ENCODE results near the gene FRMD4A. TPM values are rescaled to one million over a fixed set of nuclear protein-coding genes. Genes with fewer than 3 reads are reported as not detected.
"Not testable (repeated sequence)": the region's sequence is repeated elsewhere in the genome, so short reads cannot be mapped to it uniquely, and the experiment has no call there.

Gene FRMD4A
- total RNA-seq, 1 donor from 2014 or later = 9.6 TPM

DNA sequence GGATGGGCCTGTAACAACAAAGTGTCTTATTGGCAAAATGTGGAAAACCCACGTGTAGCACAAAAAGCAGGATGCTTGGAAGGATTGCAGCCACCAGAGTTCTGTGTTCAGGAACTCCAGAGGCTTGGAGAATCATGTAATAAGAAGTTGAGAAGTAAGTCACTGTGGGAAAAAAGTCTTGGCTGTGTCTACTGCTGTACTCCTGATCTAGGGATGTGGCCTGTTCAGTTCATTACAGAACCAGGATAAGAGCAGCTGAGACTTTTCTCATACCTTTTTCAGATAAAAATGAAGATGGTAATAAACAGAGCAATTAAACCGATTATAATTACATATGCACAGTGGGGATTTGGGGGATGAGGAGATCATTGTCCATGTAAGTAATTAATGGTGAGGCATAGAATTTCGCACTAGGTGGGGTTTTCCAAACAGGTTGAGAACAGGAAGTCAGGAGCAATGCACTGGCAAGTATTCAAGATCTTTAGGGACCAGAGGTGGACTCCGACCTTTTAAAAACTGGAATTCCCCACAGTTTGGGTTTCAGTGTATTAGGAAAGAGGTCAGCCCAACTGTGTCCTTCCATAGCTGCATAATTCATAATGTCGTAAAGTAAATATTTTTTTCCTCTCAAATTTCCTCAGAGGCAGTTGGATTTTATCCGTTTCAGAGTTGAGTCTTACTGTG, 281.7 kb downstream of the FRMD4A start:
- ATAC-seq = no peak

DNA sequence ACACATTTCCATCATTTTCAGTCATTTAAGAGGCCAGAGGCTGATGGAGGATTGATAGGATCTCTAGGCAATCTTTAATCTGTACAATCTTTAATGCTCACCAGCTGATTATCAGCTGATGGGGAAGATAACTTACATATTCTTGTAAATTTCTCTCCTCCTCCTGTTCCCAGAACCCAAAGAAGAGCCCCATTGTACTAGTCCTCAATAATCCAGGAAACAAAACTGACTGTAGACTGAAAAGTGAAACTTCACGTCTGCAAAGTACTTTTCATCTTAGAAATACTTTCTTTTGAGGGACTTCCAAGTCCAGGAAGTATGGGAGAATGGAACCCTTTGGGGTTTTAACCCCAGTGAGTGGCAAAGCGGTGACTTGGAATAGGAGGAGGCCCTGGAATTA, 283.3 kb downstream of the FRMD4A start:
- no peak for ATAC-seq

DNA sequence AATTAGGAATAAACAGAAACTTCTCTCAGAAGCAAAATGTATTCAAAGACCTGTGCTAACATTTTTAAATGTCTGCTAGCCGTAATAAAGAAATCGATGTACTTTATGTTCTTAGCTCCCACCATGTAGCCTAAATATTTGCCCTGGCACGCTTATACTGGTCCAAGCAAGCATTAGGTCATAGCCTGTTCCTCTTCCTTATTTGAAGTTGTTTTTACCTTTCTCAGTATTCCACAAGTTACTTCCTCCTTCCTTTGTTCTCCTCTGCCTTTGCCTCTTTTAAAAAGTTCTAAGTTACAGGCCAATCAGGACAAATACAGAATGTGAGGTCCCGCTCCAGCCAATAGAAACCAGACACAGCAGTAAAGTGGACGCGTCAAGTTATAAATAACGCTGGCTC, 288.7 kb downstream of the FRMD4A start:
- ATAC-seq = not testable (repeated sequence)

DNA sequence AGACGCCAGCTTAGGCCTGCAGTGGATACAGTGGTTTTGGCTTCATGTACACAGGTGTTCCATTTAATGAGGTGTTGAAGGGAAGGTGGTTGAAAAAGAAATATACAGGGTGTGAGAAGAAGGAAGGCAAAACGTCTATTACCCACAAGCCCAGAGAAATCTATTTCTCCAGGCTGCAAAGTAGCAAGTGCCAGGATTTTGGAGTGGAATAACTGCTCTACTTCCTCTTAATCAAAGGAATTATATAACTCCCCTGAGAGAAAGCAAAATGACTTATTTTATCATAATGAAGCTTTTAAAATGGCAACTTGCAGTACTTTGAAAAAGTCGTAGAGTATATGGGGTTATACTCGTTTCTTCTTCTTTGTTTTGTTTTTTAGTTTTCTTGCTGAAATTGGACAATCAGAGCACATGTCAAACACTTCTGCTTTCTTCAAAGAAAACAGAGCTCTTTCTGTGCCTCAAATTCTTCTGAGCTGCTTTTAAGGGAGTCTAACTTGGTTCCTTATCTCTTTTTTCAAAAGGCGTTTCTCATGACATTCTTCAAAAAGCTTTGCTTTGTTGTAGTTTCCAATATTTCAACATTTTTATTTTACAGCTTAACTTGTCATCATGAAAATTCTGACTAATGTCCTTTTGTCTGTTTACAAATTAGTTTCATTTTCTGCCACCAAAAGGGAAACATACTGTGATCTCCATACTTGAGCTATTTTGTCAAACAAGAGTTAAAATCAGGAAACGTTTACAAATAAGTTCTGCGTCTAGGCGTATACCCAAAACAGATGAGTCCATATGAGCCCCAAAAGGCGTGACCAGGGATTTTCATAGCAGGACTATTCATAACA, 289.7 kb downstream of the FRMD4A start:
- no peak for ATAC-seq

DNA sequence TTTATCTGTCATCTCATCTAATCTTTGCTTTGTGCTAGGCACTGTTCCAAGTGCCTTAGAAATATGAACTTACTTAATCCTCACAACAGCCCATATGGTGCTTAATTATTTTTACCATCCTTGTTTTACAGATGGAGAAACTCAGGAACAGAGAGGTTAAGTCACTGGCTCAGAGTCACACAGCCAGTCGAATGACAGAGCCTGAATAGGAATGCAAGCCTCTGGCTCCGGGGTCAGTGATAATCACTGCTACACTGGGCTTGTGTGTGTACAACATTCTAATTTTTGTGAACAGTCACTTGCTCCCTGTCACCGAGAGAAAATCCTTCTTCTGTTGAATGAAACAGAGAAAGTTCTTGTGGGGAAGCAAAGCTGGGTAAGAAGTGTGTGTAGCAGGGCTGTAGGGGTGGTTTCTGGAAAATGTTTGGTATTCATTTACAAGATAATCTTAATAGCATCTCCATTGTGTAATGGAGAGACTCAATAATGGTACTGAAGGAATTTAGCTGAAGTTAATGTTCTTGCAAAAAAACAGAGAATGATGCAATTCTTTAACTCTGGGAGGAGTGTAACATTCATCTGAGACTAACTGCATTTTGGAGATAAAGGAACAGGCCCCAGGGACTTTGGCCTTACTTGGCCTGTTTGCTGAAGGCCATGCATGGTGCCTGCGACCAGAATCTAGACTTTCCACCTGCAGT, 290.6 kb downstream of the FRMD4A start:
- no peak for ATAC-seq

DNA sequence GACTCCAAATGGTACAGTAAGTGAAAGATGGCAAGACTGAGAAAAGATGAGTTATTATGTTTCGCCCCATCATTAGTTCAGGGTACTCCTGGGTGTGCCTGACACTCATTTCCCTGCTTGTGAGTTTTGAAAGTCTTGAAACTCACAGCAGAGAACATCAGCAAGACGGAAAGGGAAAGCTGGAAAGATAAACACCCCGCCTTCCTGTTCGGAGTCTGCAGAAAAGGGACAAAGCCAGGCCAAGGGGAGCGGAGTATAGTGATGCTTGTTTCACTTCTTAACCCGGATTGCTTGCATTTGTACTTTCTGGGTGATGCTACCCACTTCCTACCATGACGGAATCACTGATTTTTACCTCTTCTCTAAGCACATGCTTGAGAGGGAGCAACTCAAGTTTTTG, 294.5 kb downstream of the FRMD4A start:
- no peak for ATAC-seq

DNA sequence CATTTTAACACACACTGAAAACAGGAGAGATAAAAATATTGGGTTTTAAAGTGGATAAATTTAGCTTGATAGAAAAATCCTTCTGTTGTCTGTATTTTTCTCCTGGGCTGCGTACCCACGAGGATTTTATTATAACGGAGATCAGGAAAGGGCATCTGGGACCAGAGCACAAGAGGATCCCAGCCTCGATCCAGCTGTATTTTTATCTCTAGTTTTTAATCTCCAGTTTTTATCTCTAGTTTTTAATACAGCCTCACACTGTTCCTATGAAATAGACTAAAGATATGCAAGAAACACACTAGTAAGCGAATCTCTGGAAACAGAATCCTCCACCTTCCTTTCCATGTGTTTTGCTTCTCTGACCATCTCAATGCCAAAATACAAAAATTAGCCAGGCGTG, 295.2 kb downstream of the FRMD4A start:
- ATAC-seq = no peak

DNA sequence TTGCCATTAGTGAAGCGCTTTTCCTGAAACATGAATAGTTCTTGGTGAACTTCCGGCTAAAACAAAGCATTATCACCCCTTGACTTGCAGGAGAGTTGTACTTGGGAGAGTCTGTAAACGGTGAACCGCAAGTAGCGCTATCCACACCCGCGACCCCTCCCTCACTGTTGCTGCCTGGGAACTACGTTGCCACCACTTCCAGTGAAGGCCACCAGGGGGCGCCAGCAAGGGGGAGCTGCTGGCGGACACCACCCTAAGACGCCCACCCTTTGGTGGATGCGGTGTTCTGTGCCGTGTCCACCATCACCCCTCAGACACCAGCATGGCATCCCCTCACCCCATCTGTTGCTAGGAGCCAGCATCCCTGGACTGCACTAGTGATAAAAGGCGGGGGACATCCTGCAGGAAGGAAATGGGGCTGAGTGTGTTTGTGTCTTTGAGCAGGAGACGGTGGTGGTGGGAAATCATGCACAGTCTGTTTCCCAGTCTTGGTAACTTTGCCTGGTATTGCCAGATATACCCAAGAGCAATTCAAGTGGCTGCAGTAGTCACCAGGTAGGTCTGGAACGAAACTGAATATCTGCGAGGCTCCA, 298.2 kb downstream of the FRMD4A start:
- ATAC-seq = no peak

DNA sequence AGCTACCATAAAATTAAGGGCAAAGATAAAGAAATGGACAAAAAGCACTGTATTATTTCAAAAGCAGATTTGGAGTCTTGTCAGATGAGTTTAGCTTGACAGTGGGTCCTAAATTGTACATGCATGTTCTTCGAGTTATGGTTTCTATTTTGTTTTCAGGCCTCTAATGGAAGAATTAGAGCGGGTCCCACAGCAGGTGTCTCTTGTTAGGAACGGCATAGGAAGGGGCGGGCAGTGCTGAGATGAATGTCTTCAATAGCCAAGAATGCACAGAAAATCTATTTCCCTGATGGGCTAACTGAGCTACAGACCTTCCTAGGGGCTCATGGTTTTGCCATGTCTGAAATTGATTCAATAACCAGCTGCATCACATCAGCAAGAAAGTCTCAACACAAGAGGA, 304.4 kb downstream of the FRMD4A start:
- ATAC-seq = no peak

DNA sequence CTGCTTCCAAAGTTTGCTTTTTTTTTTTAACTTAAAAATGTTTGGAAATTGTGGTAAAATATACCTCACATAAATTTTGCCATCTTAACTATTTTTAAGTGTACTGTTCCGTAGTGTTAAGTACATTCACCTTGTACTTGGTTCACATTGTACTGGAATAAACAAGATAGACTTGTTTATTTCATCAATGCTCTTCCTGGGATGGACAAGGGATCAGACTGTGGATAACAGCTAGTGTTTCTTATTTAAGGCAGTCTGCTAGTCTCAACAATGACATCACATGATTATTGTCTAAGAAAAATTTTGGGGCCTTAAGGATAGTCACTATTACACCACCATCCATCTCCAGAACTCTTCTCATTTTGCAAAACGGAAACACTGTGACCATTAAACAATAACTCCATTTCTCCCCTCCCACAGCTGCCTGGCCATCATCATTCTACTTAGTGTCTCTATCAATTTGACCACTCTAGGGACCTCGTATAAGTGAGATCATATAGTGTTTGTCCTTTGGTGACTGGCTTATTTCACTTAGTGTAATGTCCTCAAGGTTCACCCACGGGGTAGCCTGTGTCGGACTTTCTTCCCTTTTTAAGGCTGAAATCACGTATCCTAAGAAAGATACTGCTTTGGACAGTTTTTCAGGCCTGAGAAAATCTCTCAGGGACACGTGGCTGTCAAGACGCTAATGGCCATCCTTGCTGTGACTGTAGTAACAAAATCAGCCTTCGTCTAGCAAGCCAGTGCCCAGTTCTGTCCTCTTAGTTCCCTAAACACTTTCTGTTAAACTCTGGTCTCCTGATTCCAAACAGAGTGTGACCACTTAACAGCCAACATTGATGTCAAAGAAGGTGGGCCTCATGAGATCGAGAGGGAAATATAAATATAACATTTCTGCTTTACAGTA, 305.2 kb downstream of the FRMD4A start:
- ATAC-seq = no peak

DNA sequence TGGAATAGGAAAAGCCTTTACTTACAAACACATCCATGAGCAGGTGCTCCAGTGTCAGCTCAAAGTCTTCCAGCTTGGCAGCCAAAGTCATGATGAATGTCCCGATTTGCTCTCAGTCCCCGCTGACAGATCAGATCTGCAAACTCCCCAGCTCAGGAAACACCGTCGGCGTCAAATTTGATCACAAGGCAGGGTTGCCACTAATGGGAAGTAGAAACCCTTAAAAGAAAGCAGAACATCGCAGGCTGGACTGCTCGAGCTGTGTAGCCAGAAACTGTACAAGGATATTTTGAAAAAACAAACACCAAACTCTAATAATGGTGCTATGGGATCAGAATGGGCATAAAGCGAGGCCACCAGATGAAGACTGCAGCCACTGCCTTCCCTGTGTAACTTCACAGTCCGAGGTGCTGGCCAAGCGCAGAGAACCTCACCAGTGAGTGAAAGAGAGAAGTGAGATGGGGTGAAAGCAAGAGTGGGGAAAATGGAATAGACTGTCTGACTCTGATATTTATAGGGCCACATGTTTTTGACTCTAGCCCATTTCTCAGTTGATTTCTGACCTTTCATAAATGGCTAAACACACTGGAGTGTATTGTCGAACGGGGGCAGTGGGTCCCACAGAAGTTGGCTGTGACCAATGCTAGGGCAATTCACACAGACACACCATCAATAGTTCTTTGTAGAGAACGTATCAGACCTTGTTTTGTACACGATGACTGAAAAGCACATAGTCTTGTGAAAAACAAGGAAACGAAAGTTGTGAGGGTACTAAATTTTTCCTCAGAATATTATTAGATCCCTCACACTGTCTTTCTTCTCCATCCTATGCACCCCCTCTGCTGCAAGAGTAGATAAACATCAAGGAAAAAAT, 306.2 kb downstream of the FRMD4A start:
- ATAC-seq = no peak

DNA sequence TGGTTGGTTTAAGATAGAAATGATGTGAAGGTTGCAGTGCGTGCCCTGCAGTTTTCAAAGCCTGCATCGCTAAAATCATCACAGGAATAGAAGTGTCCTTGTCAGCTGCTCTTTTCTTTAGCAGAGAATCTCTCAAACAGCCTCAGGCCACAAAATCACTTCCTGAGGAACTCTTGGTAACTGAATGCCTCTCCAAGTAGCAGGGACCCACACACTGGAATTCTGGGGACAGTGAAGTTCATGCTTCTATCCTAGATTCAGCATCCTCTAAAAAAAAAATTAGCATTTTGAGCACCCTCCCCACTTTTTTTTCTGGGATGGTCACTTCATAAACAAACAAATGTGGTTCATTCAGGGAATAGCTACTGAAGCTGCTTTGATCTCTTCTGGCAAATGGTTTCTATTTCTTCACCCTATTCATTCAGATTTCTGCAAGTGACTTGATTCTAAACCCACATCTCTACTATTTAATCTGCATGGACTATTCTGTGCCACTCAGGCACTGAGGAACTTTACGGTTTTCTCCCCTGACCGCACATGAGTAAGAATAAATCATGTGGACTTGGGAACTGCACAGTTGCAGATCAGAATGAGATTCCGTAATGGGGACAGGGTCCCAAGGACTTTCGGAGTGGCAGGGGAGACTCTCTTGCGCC, 306.9 kb downstream of the FRMD4A start:
- no peak for ATAC-seq

DNA sequence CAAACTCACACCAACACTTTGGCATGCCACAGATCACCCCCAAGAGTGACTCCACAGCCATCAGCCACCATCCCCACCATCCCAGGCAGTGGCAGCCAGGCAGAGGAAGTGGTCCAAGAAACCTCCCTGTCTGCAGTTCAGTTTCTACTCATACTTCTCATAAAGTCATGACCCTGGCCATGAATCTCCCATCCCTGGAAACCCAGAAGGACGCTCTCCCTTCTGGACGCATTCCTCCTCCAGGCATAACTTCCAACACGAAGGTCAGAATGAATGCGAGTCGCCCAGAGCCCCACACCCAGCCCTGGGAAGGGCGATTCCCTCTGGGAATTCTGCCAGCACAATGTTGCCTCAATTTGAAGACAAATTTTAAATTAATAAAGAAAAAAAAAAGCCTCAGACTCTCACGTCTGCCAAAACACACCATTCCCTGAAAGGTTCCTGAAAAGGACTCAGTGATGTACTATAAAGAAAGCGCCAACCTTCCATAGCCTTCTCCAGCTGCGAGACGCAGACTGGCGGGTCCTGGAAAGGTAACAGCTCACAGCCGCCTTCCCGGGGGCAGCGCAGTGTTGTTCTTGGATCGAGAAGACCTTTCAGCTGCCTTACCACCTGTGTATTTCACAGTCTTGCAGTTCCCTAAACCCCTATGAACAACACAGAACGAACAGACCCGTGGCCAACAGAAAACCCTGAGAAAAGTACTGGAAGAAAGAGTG, 307.6 kb downstream of the FRMD4A start:
- ATAC-seq = no peak

DNA sequence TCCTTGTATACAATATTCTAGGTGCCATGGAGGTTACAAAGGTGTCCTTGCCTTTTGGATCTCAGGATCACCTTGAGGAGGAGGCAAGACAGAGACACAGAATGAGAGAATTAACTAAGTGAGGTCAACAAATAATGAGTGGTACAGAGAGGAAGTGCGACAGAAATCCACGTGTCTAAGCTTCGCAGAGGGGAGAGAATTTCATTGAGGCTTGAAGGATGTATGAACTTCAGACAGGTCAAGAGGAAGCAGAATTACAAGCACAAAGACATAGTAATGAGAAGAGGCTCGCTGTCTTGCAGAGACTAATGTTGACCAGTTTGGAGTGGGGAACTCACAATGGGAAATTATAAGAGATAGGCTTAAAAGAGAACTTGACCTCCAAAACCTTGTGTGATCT, 308.7 kb downstream of the FRMD4A start:
- no peak for ATAC-seq

DNA sequence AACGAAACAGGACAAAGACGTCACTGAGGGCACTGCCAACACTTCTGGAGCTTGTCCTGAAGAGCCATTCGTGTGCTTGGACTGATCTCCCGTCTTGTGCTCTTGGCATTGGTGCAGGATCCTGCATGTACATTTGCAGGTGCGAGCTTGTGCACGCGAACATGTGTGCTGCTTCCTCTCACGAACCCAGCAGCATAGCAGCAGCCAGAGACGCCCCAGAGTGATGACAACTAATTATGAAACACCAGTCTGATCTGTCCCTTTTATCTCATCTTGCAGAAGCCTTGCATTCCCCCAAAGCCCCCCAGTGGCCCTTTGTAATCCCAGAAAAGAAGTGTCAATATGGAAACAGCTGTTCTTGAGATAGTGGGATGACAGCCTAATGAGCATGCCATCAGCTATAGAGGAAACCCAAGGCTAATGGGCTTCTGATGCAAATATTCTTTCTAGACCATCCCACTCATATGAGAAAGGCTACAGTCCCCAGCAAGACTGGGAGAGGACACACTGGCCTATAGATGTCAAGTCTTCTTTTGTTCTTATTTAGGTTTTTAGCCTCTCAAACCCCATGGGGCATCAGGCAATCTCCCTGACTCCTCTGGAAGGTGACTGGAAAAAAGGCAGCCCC, 310.6 kb downstream of the FRMD4A start:
- ATAC-seq = no peak

DNA sequence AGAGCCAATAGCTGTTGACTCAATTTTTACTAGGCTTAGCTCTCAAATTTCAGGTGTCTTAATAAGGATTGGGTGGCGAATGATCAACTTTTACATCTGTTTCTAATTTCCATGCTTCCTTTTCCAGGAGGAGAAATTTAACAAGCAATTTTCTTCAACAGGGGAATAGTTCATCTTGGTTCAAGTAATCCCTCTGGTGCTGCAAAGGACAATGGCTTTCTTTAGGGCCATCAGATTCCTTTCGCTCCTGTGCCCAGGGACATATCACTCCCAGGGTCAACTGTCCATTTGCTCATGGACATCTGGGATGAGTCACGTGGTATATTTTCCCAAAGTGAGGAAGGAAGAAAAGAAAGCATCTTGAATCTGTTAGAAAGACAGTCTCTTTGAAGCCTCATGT, 313.3 kb downstream of the FRMD4A start:
- ATAC-seq = no peak

DNA sequence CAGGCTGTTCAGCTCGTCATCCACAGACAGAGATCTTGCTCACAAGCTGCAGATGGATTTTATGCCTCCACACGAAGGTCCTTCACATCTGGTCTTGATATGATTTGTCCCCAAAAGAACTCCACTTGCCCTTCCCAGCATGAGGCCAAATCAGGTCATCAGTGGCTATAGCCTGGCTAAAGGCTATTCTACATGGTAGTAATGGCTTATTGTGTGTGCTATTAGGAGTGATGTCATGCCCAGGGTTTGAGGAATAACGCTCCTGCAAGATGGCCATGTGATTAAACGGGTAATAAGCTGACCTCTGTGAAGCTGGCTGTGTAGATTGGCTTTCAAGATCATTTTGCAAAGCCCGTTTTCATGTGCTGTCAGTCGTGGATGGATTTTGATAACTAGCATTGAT, 313.8 kb downstream of the FRMD4A start:
- no peak for ATAC-seq

DNA sequence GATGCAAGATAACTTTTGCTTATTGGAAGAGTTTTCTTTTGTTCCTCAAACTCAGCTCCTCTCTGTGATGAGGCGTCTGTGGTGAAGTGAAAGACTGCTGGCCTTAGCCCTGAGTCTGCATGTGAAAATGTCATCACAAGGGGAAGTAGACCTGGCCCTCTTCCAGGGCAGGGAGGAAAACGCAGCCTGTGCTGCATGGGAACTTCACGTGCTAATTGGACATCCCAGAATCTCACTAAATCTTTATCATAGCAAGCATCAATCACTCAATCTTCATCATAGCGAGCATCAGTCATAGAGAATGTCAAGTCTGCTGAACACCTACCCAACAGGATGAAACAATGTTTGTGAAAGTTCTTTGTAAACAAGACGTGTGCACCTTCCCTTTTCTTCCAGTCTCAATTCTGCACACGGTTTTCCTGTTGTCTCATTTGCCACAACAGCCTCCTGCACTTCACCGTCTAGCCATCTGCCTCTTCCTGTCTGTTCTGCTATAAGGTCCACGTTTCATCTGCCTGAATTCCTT, 314.6 kb downstream of the FRMD4A start:
- no peak for ATAC-seq

DNA sequence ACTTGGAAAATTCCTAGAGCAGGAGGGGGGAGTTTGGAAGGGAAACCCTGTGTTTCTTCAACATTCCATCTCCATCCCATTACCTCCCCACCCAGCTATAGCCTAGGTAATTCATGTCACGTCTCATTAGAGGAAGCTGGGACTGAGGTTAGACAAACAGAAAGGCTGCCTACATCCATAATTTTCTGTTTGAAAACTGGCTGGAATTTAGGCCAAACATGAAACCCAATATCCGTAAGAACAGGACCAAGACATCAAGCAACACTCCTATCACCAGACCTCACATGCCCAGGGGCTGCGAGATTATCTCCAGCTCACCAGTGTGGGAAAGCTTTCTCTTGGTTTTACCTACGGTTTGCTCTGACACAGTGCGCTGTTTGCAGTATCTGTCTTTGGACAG, 316.3 kb downstream of the FRMD4A start:
- no peak for ATAC-seq
